AG10803 (cell line): ENCODE measurements around the gene THAP6.
"Not testable (repeated sequence)": the region's sequence is repeated elsewhere in the genome, so short reads cannot be mapped to it uniquely, and the experiment has no call there.

Source experiments
- DNase-seq: peaks from one replicate; pipeline ENCODE4 v3.0.0; 2010; ENCODE audit warnings: low read depth
- H3K4me3 ChIP-seq: 2 replicates; pipeline ENCODE4 v1.5.1; 2011; ENCODE audit warnings: mild to moderate bottlenecking, low read length, control low read depth
- CTCF ChIP-seq: conservative IDR thresholded peaks from 2 replicates; pipeline ENCODE4 v1.5.1; 2011; ENCODE audit warnings: mild to moderate bottlenecking, low read length, control low read depth, inconsistent platforms

Gene THAP6

GRCh38 chr4:75525086-75525485 lies 10.8 kb downstream of the THAP6 start:
- H3K4me3 ChIP-seq = no peak overlapping the region
- no peak for TF ChIP-seq CTCF
- no peak for DNase-seq

- no peak overlapping the region for H3K4me3 ChIP-seq
- no peak for TF ChIP-seq CTCF
- DNase-seq = no peak
These were observed 11.6 kb downstream of the THAP6 start for GRCh38 chr4:75525910-75526309.

GRCh38 chr4:75527482-75527881 lies 13.2 kb downstream of the THAP6 start:
- no peak for TF ChIP-seq CTCF
- no peak for DNase-seq
- H3K4me3 ChIP-seq = no peak overlapping the region

GRCh38 chr4:75530556-75531322 lies 16.5 kb downstream of the THAP6 start:
- no peak for TF ChIP-seq CTCF
- no peak overlapping the region for H3K4me3 ChIP-seq
- no peak for DNase-seq

- not testable (repeated sequence) for H3K4me3 ChIP-seq, DNase-seq
These were observed 17.4 kb downstream of the THAP6 start for GRCh38 chr4:75531536-75532143.

- DNase-seq, H3K4me3 ChIP-seq: not testable (repeated sequence)
These were observed 19.1 kb downstream of the THAP6 start for GRCh38 chr4:75533339-75533887.

GRCh38 chr4:75533926-75534325 lies 19.7 kb downstream of the THAP6 start:
- DNase-seq, H3K4me3 ChIP-seq: not testable (repeated sequence)

GRCh38 chr4:75537308-75537707 lies 23.0 kb downstream of the THAP6 start:
- not testable (repeated sequence) for DNase-seq, H3K4me3 ChIP-seq

GRCh38 chr4:75542824-75543223 lies 28.6 kb downstream of the THAP6 start:
- no peak for TF ChIP-seq CTCF
- DNase-seq = peak; percentile 65
- H3K4me3 ChIP-seq = no peak overlapping the region

GRCh38 chr4:75544220-75544619 lies 29.9 kb downstream of the THAP6 start:
- peak; percentile 12 for DNase-seq
- H3K4me3 ChIP-seq = not testable (repeated sequence)
